GM19324 (cell line): ENCODE measurements around the gene GPR160.
A peak's percentile ranks its signal among the peaks of the same experiment; 100 is the strongest.

ENCODE experiments used
- ATAC-seq: cut with Tn5 transposase; IDR thresholded peaks from one replicate; pipeline ENCODE4 v1.9.1; 2021; ENCODE audit warnings: mild to moderate bottlenecking, moderate library complexity; ENCODE audit not compliant: unreplicated experiment, low FRiP score

The GPR160 gene

GRCh38 chr3:170024581-170024980 lies 13.2 kb upstream of the GPR160 start:
- no peak for ATAC-seq

- no peak for ATAC-seq
These were observed 10.3 kb upstream of the GPR160 start for GRCh38 chr3:170027233-170028102.

GRCh38 chr3:170033489-170033888 lies 4.3 kb upstream of the GPR160 start:
- no peak for ATAC-seq

GRCh38 chr3:170038434-170039110 lies 777 bp downstream of the GPR160 start:
- no peak for ATAC-seq

- ATAC-seq, result no peak
These were observed 2.6 kb downstream of the GPR160 start for GRCh38 chr3:170040418-170040817.

GRCh38 chr3:170043506-170043905 lies 5.7 kb downstream of the GPR160 start:
- no peak for ATAC-seq

- no peak for ATAC-seq
These were observed 6.5 kb downstream of the GPR160 start for GRCh38 chr3:170044271-170044670.

GRCh38 chr3:170044795-170045244 lies 7.0 kb downstream of the GPR160 start:
- ATAC-seq, result peak; percentile 86

- no peak for ATAC-seq
These were observed 8.7 kb downstream of the GPR160 start for GRCh38 chr3:170046269-170047132.

GRCh38 chr3:170047133-170047404 lies 9.3 kb downstream of the GPR160 start:
- no peak for ATAC-seq

GRCh38 chr3:170049146-170050000 lies 11.6 kb downstream of the GPR160 start:
- no peak for ATAC-seq

- ATAC-seq, result no peak
These were observed 13.0 kb downstream of the GPR160 start for GRCh38 chr3:170050753-170051152.

GRCh38 chr3:170052398-170052797 lies 14.6 kb downstream of the GPR160 start:
- ATAC-seq, result no peak

- no peak for ATAC-seq
These were observed 16.4 kb downstream of the GPR160 start for GRCh38 chr3:170054204-170054603.

GRCh38 chr3:170055209-170055608 lies 17.4 kb downstream of the GPR160 start:
- ATAC-seq, result no peak

GRCh38 chr3:170056710-170057454 lies 19.1 kb downstream of the GPR160 start:
- ATAC-seq, result peak; percentile 88

GRCh38 chr3:170057550-170057949 lies 19.8 kb downstream of the GPR160 start:
- ATAC-seq, result no peak

- no peak for ATAC-seq
These were observed 20.3 kb downstream of the GPR160 start for GRCh38 chr3:170058127-170058526.

- ATAC-seq, result no peak
These were observed 21.7 kb downstream of the GPR160 start for GRCh38 chr3:170059447-170059846.
